ENCODE data around the gene GPR75. TPM values are rescaled to one million over a fixed set of nuclear protein-coding genes. Genes with fewer than 3 reads are reported as not detected.

The GPR75 gene
- total and polyA plus RNA-seq, 2 of the 8 experiments (the other 6 are each of a cell fraction or from before 2014, with no cell fraction given) = 3.5 to 4.3 TPM

GRCh38 chr2:53884883-53885282, 25.1 kb upstream of the GPR75 start:
- Histone ChIP-seq H3K23ac (ENCODE audit: insufficient read length) (no peak overlapping the region), H3K4me2 (ENCODE audit: insufficient read depth in 1 of 2, low read depth in 2 of 2, low read length in 2 of 2) (no peak overlapping the region), H3K27me3 (replicated peaks in 1 of 4; ENCODE audit: control insufficient read depth in 3 of 4, extremely low read depth in 1 of 4, insufficient read depth in 3 of 4, low read length in 3 of 4) (no peaks in the 10 kb centered on the region), H3K18ac (ENCODE audit: extremely low read depth, low read length) (no peak overlapping the region), H2BK5ac (ENCODE audit: low read depth, low read length) (no peak overlapping the region), H2BK15ac (ENCODE audit: low read length) (no peak overlapping the region), H3K79me1 (ENCODE audit: low read depth, low read length) (no peaks in the 10 kb centered on the region), H2BK20ac (ENCODE audit: low read length) (no peak overlapping the region), H2BK120ac (replicated peaks; ENCODE audit: low read depth, low read length) (no peak overlapping the region), H4K5ac (ENCODE audit: insufficient read length, low read depth, low read length) (no peak overlapping the region), H3K23me2 (ENCODE audit: low read depth, low read length) (no peaks in the 10 kb centered on the region), H3K9ac (replicated peaks in 1 of 4; ENCODE audit: extremely low read depth in 1 of 4, low read depth in 3 of 4, low read length in 3 of 4) (no peak overlapping the region), H3K36me3 (ENCODE audit: control insufficient read depth in 2 of 4, insufficient read depth in 4 of 4, low read length in 3 of 4) (peaks cover 18 to 72% (median 53%) of the 10 kb centered on the region in 4 experiments), H4K20me1 (replicated peaks in 1 of 2; ENCODE audit: control insufficient read depth in 1 of 2, insufficient read depth in 2 of 2, low read length in 2 of 2) (peaks cover 0 to 2% of the 10 kb centered on the region in 2 experiments), H3K27ac (ENCODE audit: low read depth, low read length) (no peak overlapping the region), H2BK12ac (ENCODE audit: low read depth, low read length) (no peak overlapping the region), H3K79me2 (ENCODE audit: control insufficient read depth in 1 of 2, insufficient read depth in 2 of 2, low read length in 2 of 2) (no peaks in the 10 kb centered on the region), H4K91ac (replicated peaks; ENCODE audit: insufficient read length, low read length) (no peak overlapping the region), H2AFZ (ENCODE audit: low read length) (no peak overlapping the region), H3K14ac (ENCODE audit: insufficient read length) (no peak overlapping the region), H3K4ac (replicated peaks; ENCODE audit: insufficient read length, low read depth, low read length) (no peak overlapping the region), H3K4me3 (ENCODE audit: extremely low read depth in 1 of 4, insufficient read depth in 2 of 4, low read depth in 3 of 4, low read length in 4 of 4) (no peak overlapping the region), H3K9me3 (ENCODE audit: insufficient read depth in 2 of 2, low read depth in 1 of 2, low read length in 1 of 2) (no peaks in the 10 kb centered on the region), H2AK5ac (ENCODE audit: low read depth, low read length) (no peak overlapping the region), H4K8ac (ENCODE audit: extremely low read depth, insufficient read depth, low read length) (no peak overlapping the region), H3K56ac (replicated peaks; ENCODE audit: insufficient read length, low read depth, low read length) (no peak overlapping the region), H3K4me1 (replicated peaks in 1 of 4; ENCODE audit: control insufficient read depth in 3 of 4, insufficient read depth in 4 of 4, low read length in 3 of 4) (no peaks in the 10 kb centered on the region)
- ChIA-PET POLR2A (ENCODE audit: partially characterized antibody) (interaction anchor here (1.1 kb wide), 1 partner anchor 8 kb away, joined by 3 read pairs; no protein-coding TSS in a partner anchor), CTCF (ENCODE audit: partially characterized antibody) (interaction anchor here (1.8 kb wide), 1 partner anchor 13 kb away, joined by 3 read pairs; no protein-coding TSS in a partner anchor)
- WGBS, 2 experiments (ENCODE audit: extremely low coverage in 1 of 2, insufficient coverage in 1 of 2, insufficient read length in 1 of 2, insufficient replicate concordance in 2 of 2, low coverage in 1 of 2, low lambda C conversion rate in 2 of 2, missing lambda C conversion rate in 1 of 2) = 95% methylated on average over 1 of the region's 1 CpG; no CpG with 5 or more reads in 1 of the 2 experiments
- FAIRE-seq (no peak), DNase-seq (ENCODE audit: low read depth in 1 of 2, low spot score in 2 of 2) (no peak)
- TF ChIP-seq NRF1 (IDR thresholded peaks at IDR 0.05; ENCODE audit: low read depth, low read length) (no peak), MAX (IDR thresholded peaks at IDR 0.05) (no peak), ATF3 (IDR thresholded peaks at IDR 0.05; ENCODE audit: insufficient read depth, low read depth, low read length) (no peak), SP2 (IDR thresholded peaks at IDR 0.05; ENCODE audit: low read length) (no peak), CHD2 (IDR thresholded peaks at IDR 0.05; ENCODE audit: low read length) (no peak), EZH2 (IDR thresholded peaks at IDR 0.05; ENCODE audit: low read depth, low read length, severe bottlenecking) (no peak)

Data from H1 (cell line).